Measurements from ENCODE around the gene EDRF1. TPM values are rescaled to one million over a fixed set of nuclear protein-coding genes. Genes with fewer than 3 reads are reported as not detected.

The EDRF1 gene
- total RNA-seq, 4 donors from 2014 or later, result 20.1 to 29.0 (median 24.3) TPM

- TF ChIP-seq POLR2A (IDR thresholded peaks at IDR 0.05) (no peak), EP300 (IDR thresholded peaks at IDR 0.05) (no peak), CTCF (IDR thresholded peaks at IDR 0.05) (no peak)
- Histone ChIP-seq H3K4me1 (no peaks in the 10 kb centered on the region), H3K36me3 (peaks cover 0 to 98% (median 10%) of the 10 kb centered on the region in 3 donors), H3K27me3 (no peaks in the 10 kb centered on the region), H3K9me3 (no peaks in the 10 kb centered on the region), H3K27ac (no peak overlapping the region), H3K4me3 (no peak overlapping the region)
- 77 to 90% methylated on average over 1 of the region's 1 CpG for WGBS, 2 donors
- no peak for DNase-seq (ENCODE audit: low spot score in 2 of 2)
Measured at GRCh38 chr10:125808047-125808446, 88.5 kb downstream of the EDRF1 start.

GRCh38 chr10:125811251-125811650 is 91.7 kb downstream of the EDRF1 start:
- H3K36me3 ChIP-seq, result peaks cover 0 to 100% (median 4%) of the 10 kb centered on the region in 3 donors
- no peak for TF ChIP-seq CTCF (IDR thresholded peaks at IDR 0.05)
- TF ChIP-seq POLR2A (IDR thresholded peaks at IDR 0.05), result no peak
- TF ChIP-seq EP300 (IDR thresholded peaks at IDR 0.05), result no peak
- no peak overlapping the region for H3K4me3 ChIP-seq
- H3K4me1 ChIP-seq, result no peaks in the 10 kb centered on the region
- H3K9me3 ChIP-seq, result no peaks in the 10 kb centered on the region
- no peak for DNase-seq (ENCODE audit: low spot score in 2 of 2)
- H3K27me3 ChIP-seq, result no peaks in the 10 kb centered on the region
- WGBS, 2 donors, result 62 to 63% methylated on average over 1 of the region's 1 CpG
- H3K27ac ChIP-seq, result no peak overlapping the region

- no peak overlapping the region for H3K4me3 ChIP-seq
- H3K27ac ChIP-seq, result no peak overlapping the region
- no peaks in the 10 kb centered on the region for H3K27me3 ChIP-seq
- no peaks in the 10 kb centered on the region for H3K4me1 ChIP-seq
- H3K9me3 ChIP-seq, result no peaks in the 10 kb centered on the region
- no peak for DNase-seq (ENCODE audit: low spot score in 2 of 2)
- H3K36me3 ChIP-seq, result peaks cover 0 to 91% (median 4%) of the 10 kb centered on the region in 3 donors
- 71 to 80% methylated on average over 1 of the region's 1 CpG for WGBS, 2 donors
- TF ChIP-seq CTCF (IDR thresholded peaks at IDR 0.05) (no peak), EP300 (IDR thresholded peaks at IDR 0.05) (no peak), POLR2A (IDR thresholded peaks at IDR 0.05) (no peak)
Measured at GRCh38 chr10:125812128-125812750, 92.7 kb downstream of the EDRF1 start.

Other genes with a start within 250 kb of the EDRF1 start
- gene TEX36, start 36.5 kb upstream of the EDRF1 start, total RNA-seq, result not detected
- under 1 TPM in 3 of 4 donors, not detected in 1; 0.22 to 0.59 (median 0.30) TPM for gene MMP21, start 56.1 kb downstream of the EDRF1 start, total RNA-seq
- gene UROS, start 103.5 kb downstream of the EDRF1 start, total RNA-seq, result 10 to 100 TPM; 28.8 to 55.7 (median 44.6) TPM
- 10 to 100 TPM; 22.0 to 40.0 (median 33.6) TPM for gene BCCIP, start 103.8 kb downstream of the EDRF1 start, total RNA-seq
- gene DHX32, start 161.6 kb downstream of the EDRF1 start, total RNA-seq, result 10 to 100 TPM; 12.5 to 19.5 (median 15.8) TPM
- gene FANK1, start 176.9 kb downstream of the EDRF1 start, total RNA-seq, result 1 to 10 TPM in 3 of 4 donors, under 1 TPM in 1; 0.59 to 6.6 (median 3.4) TPM